Esophagus muscularis mucosa (tissue), 3 donors: ENCODE results near the gene USP17L19.
"Not testable (repeated sequence)": the region's sequence is repeated elsewhere in the genome, so short reads cannot be mapped to it uniquely, and the experiment has no call there.

Experiments
- CTCF ChIP-seq, 3 experiments: fragments of 200-600 bp in 2 of 3; fragments of 450-650 bp in 1 of 3; sonication (generic) in 2 of 3; IDR thresholded peaks; one replicate each; pipeline ENCODE4 v1.5.1; 2017 to 2019; ENCODE audit warnings: antibody characterized with exemption in 3 of 3, mild to moderate bottlenecking in 2 of 3, moderate library complexity in 1 of 3
- POLR2A ChIP-seq: fragments of 450-650 bp; IDR thresholded peaks from one replicate; pipeline ENCODE4 v1.6.1; 2017; ENCODE audit warnings: antibody characterized with exemption, moderate library complexity, mild to moderate bottlenecking, low read depth

- not testable (repeated sequence) for TF ChIP-seq CTCF (IDR thresholded peaks at IDR 0.05); POLR2A
These were observed at the start of gene USP17L19 for GRCh38 chr4:9253078-9253477.
